ENCODE data around the gene CST9.

DNA sequence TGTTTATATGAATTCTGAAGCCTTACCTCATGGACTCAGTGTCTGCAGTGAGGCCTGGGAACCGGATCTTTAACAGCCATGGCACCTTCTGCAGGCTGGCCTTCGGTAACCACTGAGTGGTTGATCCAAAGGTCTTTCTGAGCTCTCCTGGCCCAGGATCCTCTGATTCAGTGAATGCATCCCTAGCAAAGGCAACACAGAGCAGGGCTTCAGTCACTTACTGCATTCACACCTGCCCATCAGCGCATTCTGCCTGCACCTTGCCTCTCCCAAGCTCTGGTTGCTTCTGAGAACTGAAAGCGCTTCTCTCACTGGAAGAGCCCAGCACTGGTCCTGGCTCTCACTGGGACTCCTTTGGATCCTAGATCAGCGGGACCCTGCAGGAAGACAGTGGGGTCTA, 8.4 kb upstream of the CST9 start:
- TF ChIP-seq TCF7L2 (IDR thresholded peaks at IDR 0.05; ENCODE audit: low read depth, low read length): no peak
- TF ChIP-seq ZNF33A (CRISPR knock-in tag; IDR thresholded peaks at IDR 0.05; ENCODE audit: borderline replicate concordance): no peak
- no peak for TF ChIP-seq KDM2A (CRISPR knock-in tag; IDR thresholded peaks at IDR 0.05; ENCODE audit: borderline replicate concordance, low read depth)
- no peak for TF ChIP-seq ZNF639 (CRISPR knock-in tag; conservative IDR thresholded peaks at IDR 0.05)
- TF ChIP-seq CHCHD3 (CRISPR knock-in tag; IDR thresholded peaks at IDR 0.05): no peak
- TF ChIP-seq KMT2A (CRISPR knock-in tag; IDR thresholded peaks at IDR 0.05): no peak
- no peak for TF ChIP-seq ZNF350 (CRISPR knock-in tag; IDR thresholded peaks at IDR 0.05; ENCODE audit: borderline replicate concordance, low read depth)

All from HepG2 (cell line).